HCT116 (cell line): Measurements from ENCODE around the gene MKI67. TPM values are rescaled to one million over a fixed set of nuclear protein-coding genes. Genes with fewer than 3 reads are reported as not detected.

Experiments used
- ATAC-seq: fragments of 200-7000 bp; cut with Tn5 transposase; 2 replicates; pipeline ENCODE4 v1.9.1; 2020; ENCODE audit warnings: mild to moderate bottlenecking, moderate library complexity
- BruUV-seq: library from RNA; stranded (reverse); fragments of 400-500 nt; replicated peaks from 2 replicates; lab custom pipeline; 2021; lab: Mats Ljungman, UMichigan
- CTCF ChIA-PET: fragments of 300-600 bp; sonication (Branson Sonifier 250); formaldehyde crosslinking; loops from one replicate; lab custom pipeline; 2021; ENCODE audit warnings: antibody characterized with exemption; lab: Charles Lee
- POLR2A ChIA-PET: fragments of 300-600, 350-600 bp; sonication (Branson Sonifier 250); formaldehyde crosslinking; loops from one replicate; lab custom pipeline; 2021; ENCODE audit warnings: antibody characterized with exemption; lab: Charles Lee
- RAD21 ChIA-PET, 2 experiments: fragments of 300-600 bp; sonication (Branson Sonifier 250); formaldehyde crosslinking; loops; one replicate each; lab custom pipeline; 2023; ENCODE audit warnings: low total read pairs in 2 of 2; ENCODE audit not compliant: uncharacterized antibody in 2 of 2, unreplicated experiment in 2 of 2, low non-redundant PET in 1 of 2; lab: Charles Lee
- DNase-seq: peaks from one replicate; pipeline ENCODE4 v3.0.0-alpha.2; 2010; ENCODE audit warnings: low read depth, low spot score
- H2AFZ ChIP-seq: fragments of 200-600 bp; shearing (Covaris generic), sonication (generic); 2 replicates; pipeline ENCODE4 v1.6.1; 2017; ENCODE audit warnings: low read depth, mixed run types, mixed read lengths, antibody characterized with exemption, low read length; ENCODE audit not compliant: poor library complexity, severe bottlenecking
- H3K27ac ChIP-seq: 2 replicates; pipeline ENCODE4 v1.5.1; 2012; ENCODE audit warnings: low read depth, low read length
- H3K27me3 ChIP-seq: fragments of 200-600 bp; sonication (generic); 2 replicates; pipeline ENCODE4 v1.6.1; 2016; ENCODE audit warnings: mixed run types, low read length, mixed read lengths; ENCODE audit not compliant: insufficient read depth
- H3K36me3 ChIP-seq, 2 experiments: fragments of 200-500 bp in 1 of 2; fragments of 200-600 bp in 1 of 2; sonication (Bioruptor generic) in 1 of 2; sonication (generic) in 1 of 2; 2 replicates each; pipeline versions ENCODE4 v1.5.1 to v1.6.1; 2014 to 2016; ENCODE audit warnings: low read length in 2 of 2, inconsistent platforms in 1 of 2, mixed read lengths in 1 of 2, mixed run types in 1 of 2; ENCODE audit not compliant: insufficient read depth in 2 of 2, control insufficient read depth in 1 of 2
- H3K4me1 ChIP-seq, 2 experiments: fragments of 200-600 bp in 1 of 2; sonication (generic) in 1 of 2; 2 replicates each; pipeline versions ENCODE4 v1.5.1 to v1.6.1; 2012 to 2017; ENCODE audit warnings: low read length in 2 of 2, inconsistent platforms in 1 of 2, mild to moderate bottlenecking in 1 of 2, mixed read lengths in 1 of 2, mixed run types in 1 of 2, moderate library complexity in 1 of 2; ENCODE audit not compliant: insufficient read depth in 2 of 2, control insufficient read depth in 1 of 2
- H3K4me2 ChIP-seq: fragments of 200-600 bp; sonication (generic); 2 replicates; pipeline ENCODE4 v1.6.1; 2017; ENCODE audit warnings: mixed run types, low read length, mixed read lengths
- H3K4me3 ChIP-seq, 2 experiments: fragments of 200-600 bp in 1 of 2; sonication (generic) in 1 of 2; replicated peaks in 1 of 2; 2 replicates each; pipeline ENCODE4 v1.5.1; 2011 to 2016; ENCODE audit warnings: low read length in 2 of 2, control low read depth in 1 of 2, low read depth in 1 of 2, mild to moderate bottlenecking in 1 of 2, mixed read lengths in 1 of 2, mixed run types in 1 of 2
- H3K79me2 ChIP-seq: fragments of 200-600 bp; sonication (generic); 2 replicates; pipeline ENCODE4 v1.6.1; 2017; ENCODE audit warnings: mild to moderate bottlenecking, mixed run types, low read length, moderate library complexity, mixed read lengths; ENCODE audit not compliant: insufficient read depth
- H3K9ac ChIP-seq: fragments of 200-600 bp; sonication (generic); 2 replicates; pipeline ENCODE4 v1.6.1; 2016; ENCODE audit warnings: low read length, mixed read lengths
- H3K9me2 ChIP-seq: fragments of 200-600 bp; sonication (generic), shearing (Covaris generic); 2 replicates; pipeline ENCODE4 v1.6.1; 2017; ENCODE audit warnings: mixed run types, mild to moderate bottlenecking, moderate library complexity; ENCODE audit not compliant: insufficient read depth
- H3K9me3 ChIP-seq, 2 experiments: fragments of 200-500 bp in 1 of 2; fragments of 200-600 bp in 1 of 2; sonication (Bioruptor generic) in 1 of 2; sonication (generic) in 1 of 2; 2 replicates each; pipeline ENCODE4 v1.6.1; 2014 to 2017; ENCODE audit warnings: low read length in 2 of 2, mixed read lengths in 2 of 2, inconsistent platforms in 1 of 2, low read depth in 1 of 2, mild to moderate bottlenecking in 1 of 2, mixed run types in 1 of 2, moderate library complexity in 1 of 2; ENCODE audit not compliant: control insufficient read depth in 1 of 2, insufficient read depth in 1 of 2
- H4K20me1 ChIP-seq: fragments of 200-600 bp; sonication (generic), shearing (Covaris generic); 2 replicates; pipeline ENCODE4 v1.6.1; 2017; ENCODE audit warnings: mixed run types, mild to moderate bottlenecking, moderate library complexity; ENCODE audit not compliant: insufficient read depth
- CBX3 ChIP-seq: IDR thresholded peaks from 2 replicates; pipeline ENCODE4 v1.6.1; 2012; ENCODE audit warnings: low read depth
- EZH2 ChIP-seq: fragments of 200-600 bp; sonication (generic); IDR thresholded peaks from 2 replicates; pipeline ENCODE4 v1.6.1; 2017; ENCODE audit warnings: antibody characterized with exemption, mixed run types
- JUND ChIP-seq: IDR thresholded peaks from 2 replicates; pipeline ENCODE4 v1.6.1; 2012
- MAX ChIP-seq: IDR thresholded peaks from 2 replicates; pipeline ENCODE4 v1.6.1; 2012
- intact Hi-C: fragments of 100-400 bp; cut with micrococcal nuclease; formaldehyde crosslinking; loops from 2 replicates; pipeline ENCODE4 v1.10.0; 2022
- total RNA-seq: library from RNA; stranded (reverse); gene quantifications from one replicate; pipeline ENCODE4 v1.2.1, GENCODE V29; 2021; ENCODE audit not compliant: unreplicated experiment
- TF ChIP-seq, protein P1 (sequence below): IDR thresholded peaks from 2 replicates; pipeline ENCODE4 v1.6.1; 2012; ENCODE audit warnings: low read depth

Gene MKI67
- total RNA-seq, 1 experiment from 2014 or later = 202 TPM

DNA sequence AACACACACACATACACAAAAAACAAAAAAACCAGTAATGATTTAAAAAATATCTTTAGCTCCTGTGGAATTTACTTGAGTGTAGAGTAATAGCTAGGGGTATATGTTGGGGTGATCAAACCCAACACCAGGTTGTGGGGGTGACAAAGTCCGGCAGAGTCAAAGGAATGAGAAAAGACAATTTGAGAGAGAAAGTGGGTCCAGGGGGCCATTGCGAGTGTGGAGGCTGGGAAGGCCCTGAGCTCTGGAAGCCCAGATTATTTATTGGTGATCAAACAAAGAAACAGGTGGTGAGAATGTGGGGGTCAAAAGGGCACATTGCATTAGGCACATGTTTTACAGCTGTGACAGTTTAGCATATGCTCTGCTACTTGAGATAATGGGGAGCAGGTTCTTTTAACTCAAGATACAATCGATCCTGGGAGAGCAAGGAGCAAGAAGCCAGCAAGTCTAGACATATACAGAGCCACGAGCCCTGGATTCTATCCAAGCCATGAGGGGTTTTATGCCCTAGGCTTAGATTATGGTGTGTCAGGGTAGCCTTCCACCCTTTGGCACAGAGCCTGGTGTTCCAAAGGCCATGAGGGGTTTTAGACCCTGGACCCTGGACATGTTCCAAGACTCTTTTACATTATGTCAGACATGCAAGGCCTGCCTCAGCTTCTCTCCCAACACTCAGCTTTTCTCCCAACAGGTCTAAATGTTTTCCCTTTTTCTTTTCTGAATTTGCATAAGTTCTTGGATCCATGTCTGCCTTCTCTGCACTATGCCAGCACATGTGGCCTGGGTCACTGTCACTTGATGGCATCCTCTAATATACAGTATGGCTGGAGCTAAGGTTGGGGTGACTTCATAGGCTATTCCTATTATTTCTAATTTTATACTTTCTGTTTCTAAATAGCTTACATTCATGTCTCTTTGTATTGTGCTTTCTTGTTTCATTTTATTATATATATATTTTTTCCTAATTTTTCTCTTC is 48.6 kb upstream of the MKI67 start:
- Histone ChIP-seq H3K36me3 (no peaks in the 10 kb centered on the region), H4K20me1 (no peaks in the 10 kb centered on the region)
- intact Hi-C loops = no loop called here
- no peak for TF ChIP-seq EZH2
- TF ChIP-seq CBX3 = peak; percentile 58; the same call in 1 of the 2 replicates
- TF ChIP-seq, all 23 proteins: peak for 1
- Histone ChIP-seq H3K27me3 (no peaks in the 10 kb centered on the region), H3K9ac (no peak overlapping the region), H3K9me2 (no peaks in the 10 kb centered on the region), H3K79me2 (no peaks in the 10 kb centered on the region), H3K27ac (no peak overlapping the region), H3K4me3 (no peak overlapping the region), H3K4me2 (no peak overlapping the region), H2AFZ (no peak overlapping the region), H3K4me1 (peaks cover 0 to 13% of the 10 kb centered on the region in 2 experiments; a peak in 2 of 4 replicates), H3K9me3 (peaks cover 4 to 22% of the 10 kb centered on the region in 2 experiments; a peak in 2 of 4 replicates)
- BruUV-seq = no TSS peak
- DNase-seq (peak; percentile 21), ATAC-seq (no peak)
- POLR2A ChIA-PET = no interaction called here
- RAD21 ChIA-PET = no interaction called here
- CTCF ChIA-PET = no interaction called here

- peaks cover 4 to 22% of the 10 kb centered on the region in 2 experiments; a peak in 2 of 4 replicates for H3K9me3 ChIP-seq
- H3K79me2 ChIP-seq = no peaks in the 10 kb centered on the region
- TF ChIP-seq JUND (no peak), MAX (no peak)
- TF ChIP-seq, protein P1, sequence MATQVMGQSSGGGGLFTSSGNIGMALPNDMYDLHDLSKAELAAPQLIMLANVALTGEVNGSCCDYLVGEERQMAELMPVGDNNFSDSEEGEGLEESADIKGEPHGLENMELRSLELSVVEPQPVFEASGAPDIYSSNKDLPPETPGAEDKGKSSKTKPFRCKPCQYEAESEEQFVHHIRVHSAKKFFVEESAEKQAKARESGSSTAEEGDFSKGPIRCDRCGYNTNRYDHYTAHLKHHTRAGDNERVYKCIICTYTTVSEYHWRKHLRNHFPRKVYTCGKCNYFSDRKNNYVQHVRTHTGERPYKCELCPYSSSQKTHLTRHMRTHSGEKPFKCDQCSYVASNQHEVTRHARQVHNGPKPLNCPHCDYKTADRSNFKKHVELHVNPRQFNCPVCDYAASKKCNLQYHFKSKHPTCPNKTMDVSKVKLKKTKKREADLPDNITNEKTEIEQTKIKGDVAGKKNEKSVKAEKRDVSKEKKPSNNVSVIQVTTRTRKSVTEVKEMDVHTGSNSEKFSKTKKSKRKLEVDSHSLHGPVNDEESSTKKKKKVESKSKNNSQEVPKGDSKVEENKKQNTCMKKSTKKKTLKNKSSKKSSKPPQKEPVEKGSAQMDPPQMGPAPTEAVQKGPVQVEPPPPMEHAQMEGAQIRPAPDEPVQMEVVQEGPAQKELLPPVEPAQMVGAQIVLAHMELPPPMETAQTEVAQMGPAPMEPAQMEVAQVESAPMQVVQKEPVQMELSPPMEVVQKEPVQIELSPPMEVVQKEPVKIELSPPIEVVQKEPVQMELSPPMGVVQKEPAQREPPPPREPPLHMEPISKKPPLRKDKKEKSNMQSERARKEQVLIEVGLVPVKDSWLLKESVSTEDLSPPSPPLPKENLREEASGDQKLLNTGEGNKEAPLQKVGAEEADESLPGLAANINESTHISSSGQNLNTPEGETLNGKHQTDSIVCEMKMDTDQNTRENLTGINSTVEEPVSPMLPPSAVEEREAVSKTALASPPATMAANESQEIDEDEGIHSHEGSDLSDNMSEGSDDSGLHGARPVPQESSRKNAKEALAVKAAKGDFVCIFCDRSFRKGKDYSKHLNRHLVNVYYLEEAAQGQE = no peak
- ChIA-PET RAD21 (no interaction called here), CTCF (interaction anchor here (1.0 to 1.6 kb wide), 2 partner anchors 9 to 39 kb away, joined by 3 to 4 read pairs; no protein-coding TSS in a partner anchor), POLR2A (no interaction called here)
- peak; percentile 35; the same call in 1 of the 2 replicates for ATAC-seq
- H3K9me2 ChIP-seq = no peaks in the 10 kb centered on the region
- 0 out of 2 replicates have a peak, but pooled peaks cover 12% of the 10 kb centered on the region for H3K27me3 ChIP-seq
- no peak overlapping the region for H3K27ac ChIP-seq
- BruUV-seq = no TSS peak
- peaks cover 0 to 13% of the 10 kb centered on the region in 2 experiments; a peak in 2 of 4 replicates for H3K4me1 ChIP-seq
- intact Hi-C loops = no loop called here
- H3K36me3 ChIP-seq = no peaks in the 10 kb centered on the region
- H4K20me1 ChIP-seq = no peaks in the 10 kb centered on the region
- no peak overlapping the region; a peak in 1 of 4 replicates for H3K4me3 ChIP-seq
- DNase-seq = no peak
- H3K9ac ChIP-seq = no peak overlapping the region
- H2AFZ ChIP-seq = no peak overlapping the region
- H3K4me2 ChIP-seq = peak overlapping the region; percentile 39
These were observed 47.2 kb upstream of the MKI67 start for GRCh38 chr10:128173386-128173785.
